Activated T-cell treated with anti-CD3 and anti-CD28 coated beads for 1 hour (primary cell): ENCODE results near the gene FOXP1.

ENCODE experiments used
- DNase-seq: peaks from one replicate; pipeline ENCODE4 v3.0.0-alpha.2; 2020; ENCODE audit warnings: low read depth

FOXP1 gene

GRCh38 chr3:71120012-71120411 is 463.5 kb downstream of the FOXP1 start:
- no peak for DNase-seq

GRCh38 chr3:71119171-71119570 is 464.4 kb downstream of the FOXP1 start:
- DNase-seq: no peak

- no peak for DNase-seq
These were observed 465.1 kb downstream of the FOXP1 start for GRCh38 chr3:71118436-71118835.

- no peak for DNase-seq
These were observed 465.8 kb downstream of the FOXP1 start for GRCh38 chr3:71117572-71118247.

GRCh38 chr3:71114610-71115009 is 468.9 kb downstream of the FOXP1 start:
- no peak for DNase-seq

GRCh38 chr3:71112576-71112975 is 471.0 kb downstream of the FOXP1 start:
- DNase-seq: no peak

GRCh38 chr3:71111784-71112440 is 471.6 kb downstream of the FOXP1 start:
- DNase-seq: no peak

GRCh38 chr3:71110385-71111222 is 472.9 kb downstream of the FOXP1 start:
- no peak for DNase-seq

GRCh38 chr3:71109977-71110285 is 473.6 kb downstream of the FOXP1 start:
- no peak for DNase-seq

- DNase-seq: no peak
These were observed 474.1 kb downstream of the FOXP1 start for GRCh38 chr3:71109241-71109976.

GRCh38 chr3:71107926-71108325 is 475.6 kb downstream of the FOXP1 start:
- DNase-seq: no peak

GRCh38 chr3:71104976-71105375 is 478.6 kb downstream of the FOXP1 start:
- DNase-seq: no peak

- DNase-seq: no peak
These were observed 479.0 kb downstream of the FOXP1 start for GRCh38 chr3:71104556-71104955.

- DNase-seq: no peak
These were observed 479.4 kb downstream of the FOXP1 start for GRCh38 chr3:71104121-71104541.

- no peak for DNase-seq
These were observed 480.1 kb downstream of the FOXP1 start for GRCh38 chr3:71103430-71103921.

- no peak for DNase-seq
These were observed 481.2 kb downstream of the FOXP1 start for GRCh38 chr3:71102111-71102983.

- DNase-seq: no peak
These were observed 481.9 kb downstream of the FOXP1 start for GRCh38 chr3:71101626-71102025.

GRCh38 chr3:71101014-71101413 is 482.5 kb downstream of the FOXP1 start:
- no peak for DNase-seq

- no peak for DNase-seq
These were observed 483.4 kb downstream of the FOXP1 start for GRCh38 chr3:71099997-71100719.

- no peak for DNase-seq
These were observed 486.0 kb downstream of the FOXP1 start for GRCh38 chr3:71097557-71097956.
